ENCODE data around the gene ZNF341. TPM values are rescaled to one million over a fixed set of nuclear protein-coding genes. Genes with fewer than 3 reads are reported as not detected.

ZNF341 gene
- 3.3 TPM for polyA plus RNA-seq
- long read RNA-seq, donor 1: 0 reads
- long read RNA-seq, donor 2: 0 reads
- long read RNA-seq, donor 3: 0 reads
- long read RNA-seq, donor 4: 0 reads
- long read RNA-seq, donor 5: 0 reads
- long read RNA-seq, donor 6: 0 reads
- long read RNA-seq, donor 7: 0 reads
- long read RNA-seq, donor 8: 0 reads
- long read RNA-seq, donor 9: 0 reads
- long read RNA-seq, donor 10: 0 reads
- long read RNA-seq, donor 11: 0 reads

DNA sequence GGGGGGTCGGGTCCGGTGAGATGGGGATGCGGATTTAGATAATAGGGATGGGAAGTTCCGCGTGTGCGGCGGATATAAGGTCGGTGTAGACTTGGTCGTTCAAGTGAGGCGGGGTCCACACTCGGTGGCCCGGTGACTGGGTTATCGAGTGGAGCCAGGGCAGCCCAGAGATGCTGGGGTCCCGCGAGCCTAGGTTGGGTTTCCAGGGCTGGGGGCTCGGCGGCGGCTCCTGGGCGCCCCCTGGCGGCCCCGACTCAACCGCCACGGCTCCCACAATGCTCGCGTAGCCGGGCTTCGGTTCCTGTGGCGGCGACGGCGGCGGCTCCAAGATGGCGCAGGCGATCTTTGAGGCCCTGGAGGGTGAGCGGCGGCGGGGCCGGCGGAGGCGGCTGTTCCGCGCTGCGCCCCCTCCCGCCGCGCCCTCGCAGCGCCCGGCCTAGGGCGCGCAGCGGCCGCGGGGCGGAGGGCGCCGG, at the start of gene ZNF341:
ZNF341 (plus strand) TSS at position 304 of the 473 bp plus-strand sequence; CDS start at position 330, 26 bp downstream.
- Histone ChIP-seq H3K4me1 (ENCODE audit: control insufficient read depth, insufficient read depth, low read length) (peaks cover 25% of the 10 kb centered on the region), H3K9me3 (ENCODE audit: control insufficient read depth, low read depth, low read length) (peaks cover 4% of the 10 kb centered on the region), H3K4me3 (ENCODE audit: low read length) (peak within 1 kb of the TSS; percentile 69), H3K27ac (ENCODE audit: low read length) (peak within 1 kb of the TSS; percentile 90), H3K27me3 (ENCODE audit: control insufficient read depth, insufficient read depth, low read length) (no peaks in the 10 kb centered on the region), H3K36me3 (ENCODE audit: control insufficient read depth, insufficient read depth, low read length) (no peaks in the 10 kb centered on the region)
- WGBS (ENCODE audit: insufficient coverage, low lambda C conversion rate): no CpG with 5 or more reads among the region's 57 CpGs
- DNase-seq: no peak

DNA sequence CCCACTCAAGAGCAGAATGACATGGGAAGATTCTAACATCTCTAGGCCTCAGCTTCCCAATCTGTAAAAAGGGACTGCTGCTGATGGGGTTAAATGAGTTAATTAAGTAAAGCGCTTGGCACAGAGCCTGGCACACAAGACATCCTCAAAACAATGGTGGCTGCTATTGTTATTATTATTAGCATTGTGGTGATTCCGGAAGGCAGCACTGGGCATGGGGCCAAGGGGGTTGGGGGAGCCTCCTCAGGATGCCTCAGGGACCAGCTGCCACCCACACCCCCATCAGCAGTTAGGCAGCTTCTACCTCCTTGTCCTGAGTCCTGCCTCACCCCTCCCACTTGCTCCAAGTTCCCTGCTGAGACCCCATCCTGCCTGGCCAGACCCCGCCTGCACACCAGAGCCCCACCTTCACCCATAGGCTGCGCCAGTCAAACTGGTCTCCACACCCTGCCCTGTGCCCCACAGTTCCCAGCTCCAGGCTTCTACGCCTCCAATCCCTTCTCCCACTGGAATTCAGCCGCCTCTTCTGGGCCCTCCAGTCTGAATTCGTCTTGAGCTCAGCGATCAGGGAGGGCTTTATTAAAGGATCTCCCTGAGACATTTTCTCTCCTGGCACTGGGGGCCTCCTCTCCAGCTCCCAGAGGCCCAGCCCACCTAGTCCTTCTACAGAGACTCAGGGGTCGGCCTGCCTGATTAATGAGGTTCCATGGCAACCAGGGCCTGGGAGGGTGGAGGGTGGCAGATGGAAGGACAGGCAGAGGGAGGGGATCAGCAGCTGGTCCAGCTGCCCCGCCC, 47.1 kb upstream of the ZNF341 start:
- H3K4me3 ChIP-seq (ENCODE audit: low read length): peak overlapping the region; percentile 46
- no peak for DNase-seq

GRCh38 chr20:33685328-33686099, 46.3 kb upstream of the ZNF341 start:
- peak overlapping the region; percentile 12 for H3K27ac ChIP-seq (ENCODE audit: low read length)
- DNase-seq: peak in 1 of 2 donors; percentile 60
- H3K4me3 ChIP-seq (ENCODE audit: low read length): peak overlapping the region; percentile 46
- no CpG with 5 or more reads among the region's 53 CpGs for WGBS (ENCODE audit: insufficient coverage, low lambda C conversion rate)
- peaks cover 30% of the 10 kb centered on the region for H3K4me1 ChIP-seq (ENCODE audit: control insufficient read depth, insufficient read depth, low read length)
- no peaks in the 10 kb centered on the region for H3K36me3 ChIP-seq (ENCODE audit: control insufficient read depth, insufficient read depth, low read length)
- no peaks in the 10 kb centered on the region for H3K27me3 ChIP-seq (ENCODE audit: control insufficient read depth, insufficient read depth, low read length)
- no peaks in the 10 kb centered on the region for H3K9me3 ChIP-seq (ENCODE audit: control insufficient read depth, low read depth, low read length)

More for the DNA sequence above, 47.1 kb upstream of the ZNF341 start:
- H3K27ac ChIP-seq (ENCODE audit: low read length): peak overlapping the region; percentile 12
- no peaks in the 10 kb centered on the region for H3K9me3 ChIP-seq (ENCODE audit: control insufficient read depth, low read depth, low read length)
- H3K27me3 ChIP-seq (ENCODE audit: control insufficient read depth, insufficient read depth, low read length): no peaks in the 10 kb centered on the region
- H3K4me1 ChIP-seq (ENCODE audit: control insufficient read depth, insufficient read depth, low read length): peaks cover 30% of the 10 kb centered on the region
- no peaks in the 10 kb centered on the region for H3K36me3 ChIP-seq (ENCODE audit: control insufficient read depth, insufficient read depth, low read length)
- WGBS (ENCODE audit: insufficient coverage, low lambda C conversion rate): 20% methylated on average over 1 of the region's 10 CpGs

DNA sequence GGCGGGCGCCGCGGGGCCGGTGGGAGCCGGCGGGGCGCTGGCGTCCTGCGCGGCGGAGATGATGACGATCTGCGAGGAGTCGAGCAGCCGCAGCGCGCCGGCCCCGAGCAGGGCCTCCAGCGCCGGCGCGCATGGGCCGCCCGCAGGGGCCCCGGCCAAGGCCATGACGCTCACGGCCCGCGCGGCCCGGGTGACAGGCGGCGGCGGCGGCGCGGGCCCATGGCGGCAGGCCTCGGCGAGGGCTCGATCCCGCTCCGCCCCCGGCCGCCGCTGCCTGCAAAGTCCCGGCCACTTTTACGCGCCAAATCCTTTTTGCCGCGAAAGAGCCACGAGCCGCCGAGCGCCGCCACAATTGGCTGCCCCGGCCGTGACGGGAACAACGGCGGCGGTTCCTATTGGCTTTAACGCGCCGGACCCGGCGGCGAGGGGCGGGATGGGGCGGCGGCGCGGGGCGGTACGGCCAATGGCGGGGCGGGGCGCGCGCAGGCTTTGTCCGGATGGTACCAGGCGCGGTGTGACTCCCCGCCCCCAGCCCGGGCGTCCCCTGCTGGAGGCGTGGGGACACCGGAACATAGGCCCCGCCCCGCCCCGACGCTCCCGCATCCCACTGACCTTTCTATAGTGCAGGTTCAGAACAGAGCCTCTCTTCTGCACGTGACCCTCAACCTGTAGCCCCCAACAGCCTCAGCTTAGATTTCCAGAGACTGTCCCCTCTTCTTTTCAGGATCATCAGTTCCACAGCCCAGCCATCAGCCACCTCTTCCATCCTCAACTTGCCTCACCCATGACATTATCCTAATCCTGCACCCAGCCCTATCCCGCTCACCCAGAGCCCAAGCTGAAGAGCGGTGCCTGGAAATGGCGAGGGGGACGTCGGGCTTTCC, 45.5 kb upstream of the ZNF341 start, which contains the start of gene E2F1:
E2F1 (minus strand) TSS at position 286 of the 884 bp plus-strand sequence; CDS start at position 165, 121 bp downstream.
- Histone ChIP-seq H3K27me3 (ENCODE audit: control insufficient read depth, insufficient read depth, low read length) (no peaks in the 10 kb centered on the region), H3K27ac (ENCODE audit: low read length) (peak within 1 kb of the TSS; percentile 12), H3K4me1 (ENCODE audit: control insufficient read depth, insufficient read depth, low read length) (peaks cover 30% of the 10 kb centered on the region), H3K9me3 (ENCODE audit: control insufficient read depth, low read depth, low read length) (no peaks in the 10 kb centered on the region), H3K36me3 (ENCODE audit: control insufficient read depth, insufficient read depth, low read length) (no peaks in the 10 kb centered on the region), H3K4me3 (ENCODE audit: low read length) (peak within 1 kb of the TSS; percentile 46)
- no CpG with 5 or more reads among the region's 101 CpGs for WGBS (ENCODE audit: insufficient coverage, low lambda C conversion rate)
- peak; percentile 88 to 96 for DNase-seq

DNA sequence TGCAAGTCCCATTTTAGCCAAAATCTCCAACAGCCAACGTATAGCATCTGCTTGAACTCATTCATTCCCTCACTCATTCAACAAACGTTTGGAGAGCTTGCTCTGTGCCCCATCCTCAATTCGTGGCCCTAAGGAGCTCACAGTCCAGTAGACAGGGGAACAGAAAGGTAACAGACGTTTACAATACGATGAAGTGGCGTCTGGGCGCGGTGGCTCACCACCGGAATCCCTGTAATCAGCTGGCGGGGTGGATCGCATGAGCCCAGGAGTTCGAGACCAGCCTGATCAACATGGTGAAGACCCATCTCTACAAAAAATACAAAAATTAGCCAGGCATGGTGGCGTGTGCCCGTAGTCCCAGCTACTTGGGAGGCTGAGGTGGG, 44.8 kb upstream of the ZNF341 start:
- no CpG with 5 or more reads among the region's 14 CpGs for WGBS (ENCODE audit: insufficient coverage, low lambda C conversion rate)

DNA sequence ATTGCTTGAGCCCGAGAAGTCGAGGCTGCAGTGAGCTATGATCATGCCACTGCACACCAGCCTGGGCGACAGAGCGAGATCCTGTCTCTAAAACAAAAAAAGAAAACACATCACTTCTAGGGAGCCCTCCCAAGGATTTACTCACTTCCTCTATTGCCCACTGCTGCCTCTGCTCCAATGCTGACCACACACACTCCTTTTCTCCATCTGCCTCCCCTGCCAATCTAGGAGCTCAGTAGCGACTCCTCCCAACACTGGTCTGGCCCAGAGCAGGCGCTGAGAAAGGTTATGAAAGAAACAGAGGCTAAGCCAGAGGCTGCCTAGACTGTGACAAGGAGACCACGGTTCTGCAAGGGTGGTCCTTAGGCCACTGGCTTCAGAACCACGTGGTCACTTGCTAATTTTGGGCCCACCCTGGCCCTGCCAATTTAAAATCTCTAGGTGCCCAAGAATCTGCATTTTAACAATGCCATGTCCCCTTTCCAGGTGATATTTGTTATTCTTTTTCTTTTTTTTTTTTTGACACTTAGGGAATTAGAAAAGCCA, 44.4 kb upstream of the ZNF341 start:
- Histone ChIP-seq H3K4me1 (ENCODE audit: control insufficient read depth, insufficient read depth, low read length) (peaks cover 30% of the 10 kb centered on the region), H3K36me3 (ENCODE audit: control insufficient read depth, insufficient read depth, low read length) (no peaks in the 10 kb centered on the region), H3K4me3 (ENCODE audit: low read length) (no peak overlapping the region), H3K9me3 (ENCODE audit: control insufficient read depth, low read depth, low read length) (no peaks in the 10 kb centered on the region), H3K27me3 (ENCODE audit: control insufficient read depth, insufficient read depth, low read length) (no peaks in the 10 kb centered on the region), H3K27ac (ENCODE audit: low read length) (no peak overlapping the region)
- WGBS (ENCODE audit: insufficient coverage, low lambda C conversion rate): no CpG with 5 or more reads among the region's 8 CpGs
- DNase-seq: no peak

More for the DNA sequence above, 44.8 kb upstream of the ZNF341 start:
- Histone ChIP-seq H3K9me3 (ENCODE audit: control insufficient read depth, low read depth, low read length) (no peaks in the 10 kb centered on the region), H3K4me3 (ENCODE audit: low read length) (no peak overlapping the region), H3K36me3 (ENCODE audit: control insufficient read depth, insufficient read depth, low read length) (no peaks in the 10 kb centered on the region), H3K27ac (ENCODE audit: low read length) (no peak overlapping the region), H3K27me3 (ENCODE audit: control insufficient read depth, insufficient read depth, low read length) (no peaks in the 10 kb centered on the region), H3K4me1 (ENCODE audit: control insufficient read depth, insufficient read depth, low read length) (peaks cover 30% of the 10 kb centered on the region)
- DNase-seq: no peak

DNA sequence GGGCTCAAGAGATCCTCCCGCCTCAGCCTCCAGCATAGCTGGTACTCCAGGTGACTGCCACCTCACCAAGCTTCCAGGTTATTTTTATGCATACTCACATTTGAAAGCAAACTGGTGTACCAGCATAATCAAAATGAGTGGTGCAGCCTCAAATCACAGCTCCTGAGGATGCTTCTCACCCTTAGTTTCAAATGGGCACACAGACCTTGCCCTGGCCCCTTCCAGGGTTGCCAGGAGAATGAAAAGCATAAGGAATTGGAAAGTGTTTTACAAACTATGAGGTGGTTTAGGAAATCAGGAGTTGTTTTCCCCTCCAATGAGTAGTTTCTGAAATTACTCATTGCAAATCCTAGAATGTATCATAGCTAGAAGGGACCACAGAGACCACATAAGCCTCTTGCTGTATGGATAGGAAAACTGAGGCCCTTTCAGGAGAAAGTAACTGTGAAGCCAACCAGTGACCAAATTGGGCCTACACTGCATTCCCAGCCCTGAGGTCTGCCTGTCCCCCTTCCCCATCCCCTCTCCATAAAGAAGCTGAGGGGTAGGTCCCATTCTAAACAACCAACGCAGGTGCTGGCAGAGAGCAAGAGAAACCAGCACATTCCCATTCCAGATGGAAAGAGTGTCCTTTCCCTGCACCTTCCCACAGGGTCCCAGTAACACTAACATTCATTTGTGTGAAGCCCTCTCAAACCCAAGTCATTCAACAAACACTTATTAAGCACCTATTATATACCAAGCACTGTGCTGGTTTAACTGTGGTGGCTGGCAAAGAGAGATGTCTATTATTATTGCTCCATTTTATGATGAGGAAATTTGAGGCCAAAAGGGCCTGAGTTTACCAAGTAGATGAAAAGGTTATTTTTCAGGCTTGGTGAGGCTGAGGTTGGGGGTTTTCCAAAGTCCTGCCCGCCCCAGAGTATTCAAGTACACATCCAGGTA, 43.5 kb upstream of the ZNF341 start:
- H3K4me1 ChIP-seq (ENCODE audit: control insufficient read depth, insufficient read depth, low read length): peaks cover 30% of the 10 kb centered on the region
- H3K4me3 ChIP-seq (ENCODE audit: low read length): no peak overlapping the region
- no peaks in the 10 kb centered on the region for H3K36me3 ChIP-seq (ENCODE audit: control insufficient read depth, insufficient read depth, low read length)
- no peak for DNase-seq
- no CpG with 5 or more reads among the region's 3 CpGs for WGBS (ENCODE audit: insufficient coverage, low lambda C conversion rate)
- H3K27me3 ChIP-seq (ENCODE audit: control insufficient read depth, insufficient read depth, low read length): no peaks in the 10 kb centered on the region
- no peak overlapping the region for H3K27ac ChIP-seq (ENCODE audit: low read length)
- H3K9me3 ChIP-seq (ENCODE audit: control insufficient read depth, low read depth, low read length): no peaks in the 10 kb centered on the region

DNA sequence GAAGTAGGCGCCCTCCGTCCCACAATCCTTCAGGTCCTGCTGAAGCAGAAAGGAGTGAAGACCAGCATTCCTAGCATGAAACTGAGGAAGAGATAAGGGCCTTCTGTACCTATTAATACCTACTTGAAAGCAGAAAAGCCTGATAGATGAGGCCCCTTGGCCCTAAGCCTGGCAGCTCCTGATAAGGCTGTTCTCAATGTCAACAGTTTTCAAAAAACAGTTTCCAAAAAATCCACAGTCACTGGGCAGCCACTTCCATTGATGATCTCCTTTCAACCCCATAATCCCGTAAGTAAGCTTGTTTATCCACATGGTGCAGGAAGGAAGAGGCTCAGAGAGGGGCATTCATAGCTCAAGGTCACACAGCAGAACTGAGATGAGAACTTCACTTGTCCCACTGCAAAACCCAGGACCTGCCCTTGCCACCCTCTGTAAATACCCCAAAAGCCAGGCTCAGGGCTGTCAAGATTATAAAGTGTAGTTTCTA, 42.8 kb upstream of the ZNF341 start:
- DNase-seq: peak in 1 of 2 donors; percentile 49
- Histone ChIP-seq H3K4me1 (ENCODE audit: control insufficient read depth, insufficient read depth, low read length) (peaks cover 30% of the 10 kb centered on the region), H3K4me3 (ENCODE audit: low read length) (no peak overlapping the region), H3K27me3 (ENCODE audit: control insufficient read depth, insufficient read depth, low read length) (no peaks in the 10 kb centered on the region), H3K9me3 (ENCODE audit: control insufficient read depth, low read depth, low read length) (no peaks in the 10 kb centered on the region), H3K36me3 (ENCODE audit: control insufficient read depth, insufficient read depth, low read length) (no peaks in the 10 kb centered on the region), H3K27ac (ENCODE audit: low read length) (no peak overlapping the region)
- WGBS (ENCODE audit: insufficient coverage, low lambda C conversion rate): no CpG with 5 or more reads among the region's 3 CpGs
